GM11168 (cell line): ENCODE data around the gene KCND2.

ENCODE experiments used
- in situ Hi-C: fragments of 300-500 bp; cut with MboI; formaldehyde crosslinking; loops from one replicate; pipeline ENCODE4 v1.12.0; 2022; ENCODE audit warnings: low sequenced_read_pairs; ENCODE audit not compliant: unreplicated experiment

Gene KCND2

GRCh38 chr7:120783721-120784120 is 510.7 kb downstream of the KCND2 start:
- in situ Hi-C loops: no loop called here

DNA sequence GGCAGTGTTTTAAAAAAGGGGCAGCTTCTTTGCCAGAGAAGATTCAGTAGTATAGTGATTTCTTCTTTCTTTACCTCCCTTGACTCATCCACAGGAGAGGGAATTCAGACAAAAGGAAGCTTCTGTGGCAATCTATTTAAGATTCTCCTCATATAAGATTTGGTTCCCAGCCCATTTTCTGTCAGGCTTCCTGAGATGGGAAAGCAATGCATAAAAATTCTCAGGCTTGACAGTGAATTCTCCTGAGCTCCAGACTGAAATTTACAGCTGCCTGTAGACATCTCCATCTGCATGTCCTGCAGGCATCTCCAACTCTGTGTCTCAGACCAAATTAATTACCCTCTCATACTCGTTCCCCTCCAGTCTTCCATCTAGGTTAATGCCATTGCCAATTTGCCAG is 512.1 kb downstream of the KCND2 start:
- in situ Hi-C loops: no loop called here

DNA sequence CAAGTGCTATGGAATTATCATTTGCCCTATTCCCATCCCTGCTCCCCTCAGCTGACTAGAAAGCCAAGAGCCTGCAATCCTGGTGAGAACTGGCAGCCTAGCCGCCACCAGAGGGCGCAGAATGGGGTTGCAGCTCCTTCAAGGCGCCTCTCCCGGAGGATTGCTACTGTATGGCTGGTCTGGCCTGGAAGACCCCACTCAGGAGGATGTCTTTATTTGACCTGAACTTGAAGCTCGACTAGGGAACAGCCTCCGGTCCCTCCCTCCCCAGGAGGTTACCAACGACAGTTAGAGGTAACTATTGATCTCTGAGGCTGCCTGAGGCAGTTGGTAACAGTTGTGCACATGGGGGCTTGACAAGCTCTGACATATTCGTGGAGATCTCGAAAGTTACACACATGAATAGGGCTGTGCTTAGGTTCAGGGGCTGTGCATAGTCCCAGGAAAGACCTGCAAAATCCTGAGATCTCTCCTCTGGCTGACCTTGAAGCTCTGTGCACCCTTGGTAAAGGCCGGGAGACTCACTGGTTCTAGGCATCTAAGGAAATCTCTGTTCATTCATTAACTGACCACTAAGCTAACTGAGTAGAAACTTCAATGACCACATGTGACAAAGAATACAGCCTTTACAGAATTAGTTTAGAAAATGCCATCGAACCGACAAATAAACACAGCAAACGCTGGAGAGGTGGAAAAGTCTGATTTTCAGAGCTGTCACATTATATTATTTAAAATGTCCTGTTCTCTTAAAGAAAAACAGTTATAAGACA is 519.3 kb downstream of the KCND2 start:
- in situ Hi-C loops: loop anchor here (10.0 kb wide), 1 partner anchor 303 kb away; no protein-coding TSS in a partner anchor

DNA sequence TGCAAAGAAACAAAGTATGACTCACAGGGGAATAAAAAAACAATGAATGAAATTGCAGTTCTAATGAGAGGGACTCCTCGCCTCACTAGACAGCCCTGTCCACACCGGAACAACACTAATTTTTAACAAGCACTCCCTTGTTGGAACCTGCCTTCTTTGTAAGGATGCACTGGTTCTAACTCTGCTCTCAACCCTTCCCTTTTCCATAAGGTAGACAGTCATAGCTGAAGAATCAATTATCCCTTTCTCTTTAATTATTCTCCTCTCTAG is 519.8 kb downstream of the KCND2 start:
- in situ Hi-C loops: loop anchor here (10.0 kb wide), 1 partner anchor 302 kb away; no protein-coding TSS in a partner anchor

DNA sequence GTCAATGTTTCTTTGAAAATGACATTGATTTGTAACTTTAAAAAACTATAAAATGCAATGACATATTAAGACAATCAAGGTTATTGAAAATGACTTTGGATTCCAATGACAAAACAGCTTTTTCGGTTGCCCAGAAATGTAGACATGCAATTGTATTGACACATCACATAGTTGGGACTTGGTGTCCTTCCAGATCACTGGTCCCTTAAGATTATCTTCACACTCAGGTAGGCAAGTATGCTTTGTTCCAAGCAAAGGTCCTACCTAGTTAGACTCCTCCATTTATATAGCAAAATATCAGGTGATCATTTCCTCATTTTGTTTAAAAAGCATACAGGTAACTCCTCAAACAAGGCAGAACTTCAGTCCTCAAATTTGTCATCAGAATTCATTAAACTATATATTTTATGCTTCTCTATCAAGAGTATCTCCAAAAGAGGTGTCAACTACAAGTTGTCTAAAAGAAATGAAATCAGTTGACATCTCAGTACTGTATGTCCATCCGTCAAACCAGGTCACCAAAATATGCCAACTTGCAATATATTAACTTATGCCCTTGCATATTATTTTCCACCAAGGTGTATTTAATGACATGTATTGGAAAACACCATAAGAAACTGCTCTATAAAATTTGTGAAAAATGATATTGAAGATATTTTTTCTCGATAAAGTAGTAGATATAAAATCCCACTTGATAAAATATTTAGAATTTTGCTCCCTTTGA is 520.4 kb downstream of the KCND2 start:
- in situ Hi-C loops: loop anchor here (10.0 kb wide), 1 partner anchor 301 kb away; no protein-coding TSS in a partner anchor

DNA sequence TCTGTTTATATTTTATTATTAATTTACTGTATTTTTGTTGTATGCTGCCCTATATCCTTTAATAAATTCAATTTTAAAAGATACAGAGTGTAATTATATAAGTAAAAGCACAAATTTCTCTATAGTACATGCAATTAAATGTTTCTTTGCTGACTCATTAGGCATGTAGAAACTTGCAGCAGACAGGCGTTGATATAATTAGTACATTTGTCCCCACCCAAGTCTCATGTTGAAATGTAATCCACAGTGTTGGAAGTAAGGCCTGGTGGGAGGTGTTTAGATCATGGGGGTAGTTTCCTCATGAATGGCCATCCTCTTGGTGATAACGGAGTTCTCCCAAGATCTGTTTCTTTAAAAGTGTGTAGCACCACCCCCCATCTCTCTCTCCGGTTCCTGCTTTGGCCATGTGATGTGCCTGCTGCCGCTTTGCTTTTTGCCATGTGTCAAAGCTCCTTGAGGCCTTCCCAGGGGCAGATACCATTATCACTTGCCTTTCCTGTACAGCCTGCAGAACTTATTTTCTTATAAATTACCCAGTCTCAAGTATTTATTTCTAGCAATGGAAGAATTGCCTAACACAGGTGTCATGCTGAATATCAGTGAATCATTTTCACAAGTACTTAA is 521.2 kb downstream of the KCND2 start:
- in situ Hi-C loops: loop anchor here (10.0 kb wide), 1 partner anchor 301 kb away; no protein-coding TSS in a partner anchor

DNA sequence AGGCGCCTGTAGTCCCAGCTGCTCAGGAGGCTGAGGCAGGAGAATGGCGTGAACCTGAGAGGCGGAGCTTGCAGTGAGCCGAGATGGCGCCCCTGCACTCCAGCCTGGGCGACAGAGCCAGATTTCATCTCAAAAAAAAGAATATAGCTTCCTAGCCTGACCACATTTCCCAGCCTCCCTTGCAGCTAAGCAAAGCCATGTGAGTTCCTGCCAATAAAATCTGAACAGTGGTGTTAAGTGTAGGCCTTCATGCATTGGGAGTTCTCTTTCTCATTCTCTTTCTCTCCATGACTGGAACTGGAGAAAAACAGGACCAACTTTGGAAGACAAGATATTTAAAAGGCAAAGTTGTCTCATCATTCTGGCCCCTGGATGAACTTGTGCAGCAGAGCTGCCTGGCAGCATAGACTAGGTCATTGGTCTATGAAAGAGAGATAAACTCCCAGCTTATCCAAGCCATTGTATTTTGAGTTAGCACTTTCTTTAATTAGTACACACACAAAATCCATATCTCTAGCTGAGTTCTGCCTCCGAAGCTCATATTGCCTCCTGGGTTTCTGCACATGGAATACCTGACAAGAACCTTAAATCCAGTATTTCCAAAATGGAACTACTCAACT is 524.2 kb downstream of the KCND2 start:
- in situ Hi-C loops: loop anchor here (10.0 kb wide), 1 partner anchor 298 kb away; no protein-coding TSS in a partner anchor

- in situ Hi-C loops: loop anchor here (10.0 kb wide), 1 partner anchor 296 kb away; no protein-coding TSS in a partner anchor
Measured at GRCh38 chr7:120799147-120799546, 526.2 kb downstream of the KCND2 start.
